ENCODE data around the gene FLACC1. TPM values are rescaled to one million over a fixed set of nuclear protein-coding genes. Genes with fewer than 3 reads are reported as not detected.

The FLACC1 gene
- total and polyA plus RNA-seq, 9 of the 15 experiments (the other 6 are each of a cell fraction or from before 2014, with no cell fraction given): 0.07 to 0.68 (median 0.22) TPM; not detected in 2

DNA sequence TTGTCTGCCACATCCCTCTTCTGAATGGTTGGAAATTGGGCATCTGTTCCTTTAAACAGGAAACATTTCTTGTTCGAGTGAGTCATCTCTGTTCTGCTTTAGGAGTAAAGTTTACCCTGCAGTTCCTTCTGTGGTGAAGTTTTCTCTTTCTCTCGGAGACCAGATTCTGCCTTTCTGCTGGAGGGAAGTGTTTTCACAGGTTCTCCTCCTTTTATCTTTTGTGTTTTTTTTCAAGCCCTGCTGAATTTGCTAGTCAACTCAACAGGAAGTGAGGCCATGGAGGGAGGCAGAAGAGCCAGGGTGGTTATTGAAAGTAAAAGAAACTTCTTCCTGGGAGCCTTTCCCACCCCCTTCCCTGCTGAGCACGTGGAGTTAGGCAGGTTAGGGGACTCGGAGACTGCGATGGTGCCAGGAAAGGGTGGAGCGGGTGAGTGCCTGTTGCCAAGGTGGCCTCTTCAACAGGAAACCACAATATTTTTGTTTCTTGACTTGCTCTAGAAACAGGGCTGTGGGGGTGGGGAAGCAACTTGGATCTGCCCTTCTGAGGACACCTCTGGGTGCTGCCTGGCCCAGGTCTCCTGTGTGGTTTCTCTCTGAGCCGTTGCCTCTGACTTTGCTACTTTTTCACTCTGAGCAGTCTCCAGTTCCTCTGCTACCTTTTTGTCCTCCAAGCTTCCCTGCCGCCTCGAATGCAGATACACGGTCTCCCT is 99.0 kb downstream of the FLACC1 start (continued):
- TF ChIP-seq SAP30 (IDR thresholded peaks at IDR 0.05; ENCODE audit: borderline replicate concordance, insufficient read depth, low read depth, low read length, poor library complexity, severe bottlenecking): peak; percentile 59
- no peak for TF ChIP-seq ZNF589 (CRISPR knock-in tag; IDR thresholded peaks at IDR 0.05; ENCODE audit: low read depth)
- no peak for TF ChIP-seq NUFIP1 (IDR thresholded peaks at IDR 0.05; ENCODE audit: partially characterized antibody)
- TF ChIP-seq WHSC1 (IDR thresholded peaks at IDR 0.05; ENCODE audit: low read length): no peak
- TF ChIP-seq CREM (IDR thresholded peaks at IDR 0.05; ENCODE audit: low read depth): no peak
- TF ChIP-seq, protein P1, sequence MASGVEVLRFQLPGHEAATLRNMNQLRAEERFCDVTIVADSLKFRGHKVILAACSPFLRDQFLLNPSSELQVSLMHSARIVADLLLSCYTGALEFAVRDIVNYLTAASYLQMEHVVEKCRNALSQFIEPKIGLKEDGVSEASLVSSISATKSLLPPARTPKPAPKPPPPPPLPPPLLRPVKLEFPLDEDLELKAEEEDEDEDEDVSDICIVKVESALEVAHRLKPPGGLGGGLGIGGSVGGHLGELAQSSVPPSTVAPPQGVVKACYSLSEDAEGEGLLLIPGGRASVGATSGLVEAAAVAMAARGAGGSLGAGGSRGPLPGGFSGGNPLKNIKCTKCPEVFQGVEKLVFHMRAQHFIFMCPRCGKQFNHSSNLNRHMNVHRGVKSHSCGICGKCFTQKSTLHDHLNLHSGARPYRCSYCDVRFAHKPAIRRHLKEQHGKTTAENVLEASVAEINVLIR (CRISPR knock-in tag; IDR thresholded peaks at IDR 0.05): no peak
- TF ChIP-seq ZNF644 (tag; IDR thresholded peaks at IDR 0.05; ENCODE audit: low read depth): no peak; the same call in 1 of the 2 replicates
- no peak for TF ChIP-seq KDM5B (IDR thresholded peaks at IDR 0.05; ENCODE audit: insufficient replicate concordance, low read depth, low read length)
- TF ChIP-seq TAF9B (IDR thresholded peaks at IDR 0.05; ENCODE audit: partially characterized antibody): peak; percentile 31
- peak; percentile 45 for TF ChIP-seq ETV1 (tag; conservative IDR thresholded peaks at IDR 0.05; ENCODE audit: low read depth)
- TF ChIP-seq, protein P2, sequence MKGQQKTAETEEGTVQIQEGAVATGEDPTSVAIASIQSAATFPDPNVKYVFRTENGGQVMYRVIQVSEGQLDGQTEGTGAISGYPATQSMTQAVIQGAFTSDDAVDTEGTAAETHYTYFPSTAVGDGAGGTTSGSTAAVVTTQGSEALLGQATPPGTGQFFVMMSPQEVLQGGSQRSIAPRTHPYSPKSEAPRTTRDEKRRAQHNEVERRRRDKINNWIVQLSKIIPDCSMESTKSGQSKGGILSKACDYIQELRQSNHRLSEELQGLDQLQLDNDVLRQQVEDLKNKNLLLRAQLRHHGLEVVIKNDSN (CRISPR knock-in tag; IDR thresholded peaks at IDR 0.05): no peak
- no peak for TF ChIP-seq CHD1 (IDR thresholded peaks at IDR 0.05; ENCODE audit: low read length)
- TF ChIP-seq RHOXF2B (CRISPR knock-in tag; conservative IDR thresholded peaks at IDR 0.05): no peak
- TF ChIP-seq, protein P3, sequence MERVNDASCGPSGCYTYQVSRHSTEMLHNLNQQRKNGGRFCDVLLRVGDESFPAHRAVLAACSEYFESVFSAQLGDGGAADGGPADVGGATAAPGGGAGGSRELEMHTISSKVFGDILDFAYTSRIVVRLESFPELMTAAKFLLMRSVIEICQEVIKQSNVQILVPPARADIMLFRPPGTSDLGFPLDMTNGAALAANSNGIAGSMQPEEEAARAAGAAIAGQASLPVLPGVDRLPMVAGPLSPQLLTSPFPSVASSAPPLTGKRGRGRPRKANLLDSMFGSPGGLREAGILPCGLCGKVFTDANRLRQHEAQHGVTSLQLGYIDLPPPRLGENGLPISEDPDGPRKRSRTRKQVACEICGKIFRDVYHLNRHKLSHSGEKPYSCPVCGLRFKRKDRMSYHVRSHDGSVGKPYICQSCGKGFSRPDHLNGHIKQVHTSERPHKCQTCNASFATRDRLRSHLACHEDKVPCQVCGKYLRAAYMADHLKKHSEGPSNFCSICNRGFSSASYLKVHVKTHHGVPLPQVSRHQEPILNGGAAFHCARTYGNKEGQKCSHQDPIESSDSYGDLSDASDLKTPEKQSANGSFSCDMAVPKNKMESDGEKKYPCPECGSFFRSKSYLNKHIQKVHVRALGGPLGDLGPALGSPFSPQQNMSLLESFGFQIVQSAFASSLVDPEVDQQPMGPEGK (CRISPR knock-in tag; IDR thresholded peaks at IDR 0.05; ENCODE audit: borderline replicate concordance): no peak
- peak; percentile 42 for TF ChIP-seq POLR2B (IDR thresholded peaks at IDR 0.05; ENCODE audit: low read depth, partially characterized antibody)
- no peak for TF ChIP-seq LEF1 (IDR thresholded peaks at IDR 0.05)
- TF ChIP-seq SMARCA5 (IDR thresholded peaks at IDR 0.05): no peak
- no peak for TF ChIP-seq ZNF77 (CRISPR knock-in tag; IDR thresholded peaks at IDR 0.05)
- peak; percentile 67; the same call in 1 of the 2 replicates for TF ChIP-seq GABPA (tag; conservative IDR thresholded peaks at IDR 0.05; ENCODE audit: low read depth)
- TF ChIP-seq JUN (IDR thresholded peaks at IDR 0.05; ENCODE audit: borderline replicate concordance, low read depth, low read length): peak; percentile 36; the same call in 1 of the 2 replicates
- TF ChIP-seq JUN (CRISPR knock-in tag; IDR thresholded peaks at IDR 0.05; ENCODE audit: borderline replicate concordance): no peak
- no peak for TF ChIP-seq ZC3H4 (CRISPR knock-in tag; IDR thresholded peaks at IDR 0.05; ENCODE audit: borderline replicate concordance)
- no peak for TF ChIP-seq SMAD2 (IDR thresholded peaks at IDR 0.05; ENCODE audit: low read depth, low read length)
- no peak for TF ChIP-seq SRSF1 (IDR thresholded peaks at IDR 0.05; ENCODE audit: low read depth, low read length)
